ENCODE data around the gene DUSP11.
"Not testable (repeated sequence)": the region's sequence is repeated elsewhere in the genome, so short reads cannot be mapped to it uniquely, and the experiment has no call there.

DUSP11 gene

GRCh38 chr2:73779467-73780236 lies at the start of gene DUSP11:
TSS of gene DUSP11 (minus strand) at chr2:73780103. CDS start at chr2:73779974, 129 bp downstream.
- DNase-seq, result peak; percentile 98 to 99

GRCh38 chr2:73828818-73829570 lies 49.1 kb upstream of the DUSP11 start, which contains the start of gene STAMBP:
TSS of gene STAMBP (plus strand) at chr2:73828961. CDS start at chr2:73830857, 1,896 bp downstream.
- peak; percentile 89 to 92 for DNase-seq

DNA sequence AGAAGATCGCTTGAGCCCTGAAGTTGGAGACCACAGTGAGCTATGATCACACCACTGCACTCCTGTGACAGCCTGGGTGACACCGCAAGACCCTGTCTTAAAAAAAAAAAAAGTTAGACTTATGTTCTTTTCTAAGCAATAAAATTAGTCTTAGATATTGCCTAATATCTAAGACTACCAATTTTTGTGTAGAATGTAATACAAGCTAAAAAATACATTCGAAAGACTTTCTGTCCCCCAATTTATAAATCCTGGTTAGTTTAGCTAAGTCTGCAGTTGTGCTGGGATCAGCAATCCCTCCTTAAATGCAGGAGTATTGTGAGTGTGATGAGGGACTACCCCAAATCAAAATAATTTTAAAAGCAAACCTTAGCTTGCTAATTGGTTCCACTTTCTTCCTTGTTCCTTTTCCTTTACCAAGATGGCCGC lies 48.5 kb upstream of the DUSP11 start:
- no peak for DNase-seq

DNA sequence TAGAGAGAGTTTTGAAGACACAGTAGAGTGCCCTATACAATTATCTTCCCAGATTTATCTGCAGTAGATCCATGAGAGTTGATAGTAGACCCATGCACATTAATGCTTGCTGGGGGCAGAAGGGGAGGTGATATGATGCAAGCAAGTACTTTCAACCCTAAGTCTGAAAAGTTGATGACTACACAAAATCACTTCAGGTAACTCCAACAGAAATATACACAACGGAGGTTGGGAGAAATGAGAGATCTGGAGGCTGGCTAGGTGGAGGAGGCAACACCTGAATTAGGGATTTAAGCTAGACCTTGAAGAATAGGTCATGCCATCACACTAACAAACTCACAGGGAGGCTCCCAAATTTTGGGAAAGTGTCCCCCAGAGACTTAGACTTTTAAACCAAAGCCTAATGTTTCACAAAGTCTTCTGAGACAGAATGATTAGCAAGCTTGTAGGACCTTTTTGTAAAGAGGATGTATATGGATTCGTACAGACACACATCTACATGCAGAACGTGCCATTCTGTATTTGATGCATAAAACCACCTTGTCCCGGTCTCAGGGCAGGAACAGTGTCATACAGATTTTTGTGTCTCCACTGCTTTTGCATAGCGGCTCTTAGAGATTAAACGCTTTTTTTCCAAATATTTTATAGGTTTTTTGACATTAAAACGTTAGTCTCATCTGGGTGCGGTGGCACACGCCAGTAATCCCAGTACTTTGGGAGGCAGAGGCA lies 47.9 kb upstream of the DUSP11 start:
- DNase-seq, result no peak

GRCh38 chr2:73827018-73827417 lies 47.1 kb upstream of the DUSP11 start:
- DNase-seq, result no peak

DNA sequence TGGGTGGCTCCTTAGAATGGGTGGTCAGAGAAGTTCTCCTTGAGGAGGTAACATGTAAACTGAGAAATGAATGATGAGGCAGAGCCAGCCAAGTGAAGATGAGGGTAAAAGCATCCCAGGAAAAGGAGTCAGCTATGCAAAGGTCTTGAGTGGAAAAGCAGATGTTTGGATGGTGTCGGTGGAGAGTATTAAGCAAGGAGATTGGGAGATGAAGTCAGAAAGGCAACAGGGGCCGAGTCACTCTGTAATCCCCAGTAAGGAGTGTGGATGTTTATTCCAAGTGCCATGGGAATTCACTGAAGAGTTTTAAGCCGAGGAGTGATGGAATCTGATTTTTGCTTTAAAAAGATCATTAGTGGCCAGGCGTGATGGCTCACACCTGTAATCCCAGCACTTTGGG lies 45.5 kb upstream of the DUSP11 start:
- DNase-seq, result no peak

- DNase-seq, result peak in 1 of 2 donors; percentile 33
Measured at GRCh38 chr2:73823916-73824523, 44.1 kb upstream of the DUSP11 start.

DNA sequence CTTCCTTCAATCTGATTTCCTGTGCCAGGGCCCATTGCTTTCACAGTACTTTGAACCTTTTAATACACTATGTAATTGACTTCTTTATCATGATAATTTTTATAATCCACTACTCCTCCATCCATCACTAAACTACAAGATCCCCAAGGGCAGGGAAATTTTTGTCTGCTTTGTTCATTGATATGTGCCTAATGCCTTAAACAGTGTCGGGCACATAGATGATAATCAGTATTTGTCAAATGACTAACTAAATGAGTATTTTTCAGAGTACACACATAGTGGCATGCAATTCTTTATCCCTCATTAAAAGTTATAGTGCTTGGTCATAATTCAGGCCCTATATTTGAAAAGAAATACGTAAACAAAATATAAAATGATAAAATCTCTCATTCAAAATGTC lies 43.5 kb upstream of the DUSP11 start:
- no peak for DNase-seq

DNA sequence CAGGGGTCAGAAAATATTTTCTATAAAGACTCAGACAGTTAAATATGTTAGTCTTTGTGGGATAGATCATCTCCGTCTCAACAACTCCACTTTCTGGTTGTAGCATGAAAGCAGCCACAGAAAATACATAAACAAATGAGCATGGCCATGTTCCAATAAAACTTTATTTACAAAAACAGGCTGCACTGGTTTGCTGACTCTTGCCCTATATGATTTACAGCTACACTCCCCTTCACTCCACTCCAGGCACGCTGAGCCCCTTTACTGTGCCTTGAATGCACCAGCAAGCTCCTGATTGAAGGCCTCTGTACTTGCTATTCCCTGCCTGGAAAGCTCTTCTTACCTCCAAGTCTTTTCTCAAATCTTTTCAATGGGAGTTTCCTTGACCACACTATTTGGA lies 43.1 kb upstream of the DUSP11 start:
- DNase-seq, result no peak

- DNase-seq, result no peak
Measured at GRCh38 chr2:73822276-73822675, 42.4 kb upstream of the DUSP11 start.

GRCh38 chr2:73821669-73822068 lies 41.8 kb upstream of the DUSP11 start:
- no peak for DNase-seq

- peak in 1 of 2 donors; percentile 22 for DNase-seq
Measured at GRCh38 chr2:73821227-73821626, 41.3 kb upstream of the DUSP11 start.

DNA sequence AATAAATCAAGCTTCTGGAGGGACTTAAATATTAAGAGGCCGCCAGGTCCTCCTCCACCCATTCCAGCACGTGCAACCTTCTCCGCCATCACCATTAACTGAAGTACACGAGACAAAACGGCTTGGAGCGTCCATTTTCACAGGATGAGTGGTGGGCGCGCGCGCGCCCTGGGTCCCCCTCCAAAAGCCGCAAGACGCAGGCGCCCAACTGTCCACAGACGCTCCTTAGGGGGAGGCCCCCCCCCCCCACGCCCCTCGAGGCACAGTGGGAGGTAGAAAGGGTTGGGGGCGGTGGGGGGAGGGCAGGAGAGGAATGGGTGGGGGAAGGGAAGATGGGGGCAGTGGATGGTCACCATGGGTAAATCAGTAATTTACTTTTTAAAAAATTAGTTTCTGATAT lies 38.4 kb upstream of the DUSP11 start:
- no peak for DNase-seq

GRCh38 chr2:73812635-73813034 lies 32.7 kb upstream of the DUSP11 start:
- no peak for DNase-seq

GRCh38 chr2:73811878-73812277 lies 32.0 kb upstream of the DUSP11 start:
- DNase-seq, result no peak

GRCh38 chr2:73783883-73784282 lies 4.0 kb upstream of the DUSP11 start, which contains the start of gene C2orf78:
TSS of gene C2orf78 (plus strand) at chr2:73784183. CDS start at chr2:73784310, 127 bp downstream.
- DNase-seq, result not testable (repeated sequence)

DNA sequence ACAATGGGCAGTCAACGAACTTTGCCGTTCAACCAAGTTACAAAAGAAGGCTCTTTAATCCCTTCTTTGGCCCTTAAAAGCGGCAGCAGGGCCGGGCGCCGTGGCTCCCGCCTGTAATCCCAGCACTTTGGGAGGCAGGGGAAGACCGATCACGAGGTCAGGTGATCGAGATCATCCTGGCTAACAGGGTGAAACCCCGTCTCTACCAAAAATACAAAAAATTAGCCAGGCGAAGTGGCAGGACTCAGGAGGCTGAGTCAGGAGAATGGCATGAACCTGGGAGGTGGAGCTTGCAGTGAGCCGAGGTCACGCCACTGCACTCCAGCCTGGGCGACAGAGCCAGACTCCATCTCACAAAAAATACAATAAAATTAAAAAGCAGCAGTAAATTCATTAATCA lies 3.5 kb upstream of the DUSP11 start:
- not testable (repeated sequence) for DNase-seq

DNA sequence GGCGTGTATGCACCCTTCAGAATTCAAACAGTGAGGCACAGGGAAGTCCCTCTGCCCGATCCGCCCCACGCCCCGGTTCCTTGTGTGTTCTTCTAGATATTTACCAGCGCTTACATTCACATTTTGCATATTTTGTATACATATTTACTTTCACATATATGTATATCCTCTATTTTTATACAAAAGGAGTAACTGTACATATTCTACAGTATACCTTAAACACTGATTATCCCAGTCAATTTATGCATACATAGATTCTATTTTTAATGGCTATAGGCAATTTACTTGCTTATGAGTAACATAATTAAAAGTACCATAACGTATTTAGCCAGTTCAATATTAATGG lies 307 bp upstream of the DUSP11 start:
- DNase-seq, result no peak

DNA sequence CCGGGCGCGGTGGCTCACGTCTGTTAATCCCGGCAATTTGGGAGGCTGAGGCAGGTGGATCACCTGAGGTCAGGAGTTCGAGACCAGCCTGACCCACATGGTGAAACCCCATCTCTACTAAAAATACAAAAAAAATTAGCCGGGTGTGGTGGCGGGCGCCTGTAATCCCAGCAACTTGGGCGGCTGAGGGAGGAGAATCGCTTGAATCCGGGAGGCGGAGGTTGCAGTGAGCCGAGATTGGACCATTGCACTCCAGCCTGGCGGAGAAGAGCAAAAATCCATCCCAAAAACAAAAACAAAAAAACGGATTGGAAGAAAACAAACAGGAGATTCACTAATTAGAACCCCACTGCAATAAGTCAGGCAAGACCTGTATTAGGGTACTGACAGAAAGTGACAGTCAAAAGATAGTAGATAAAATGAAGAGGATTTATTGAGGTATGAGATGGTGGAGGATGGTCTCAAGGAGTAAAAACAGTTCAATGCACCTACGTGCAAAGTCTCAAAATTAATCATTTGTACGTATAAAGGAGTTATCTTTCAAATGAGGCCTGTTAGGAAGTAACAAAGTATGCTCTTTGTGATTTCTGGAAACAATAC lies 936 bp downstream of the DUSP11 start:
- not testable (repeated sequence) for DNase-seq

GRCh38 chr2:73776869-73777519 lies 2.9 kb downstream of the DUSP11 start:
- DNase-seq, result no peak

- DNase-seq, result no peak
Measured at GRCh38 chr2:73776381-73776780, 3.5 kb downstream of the DUSP11 start.

DNA sequence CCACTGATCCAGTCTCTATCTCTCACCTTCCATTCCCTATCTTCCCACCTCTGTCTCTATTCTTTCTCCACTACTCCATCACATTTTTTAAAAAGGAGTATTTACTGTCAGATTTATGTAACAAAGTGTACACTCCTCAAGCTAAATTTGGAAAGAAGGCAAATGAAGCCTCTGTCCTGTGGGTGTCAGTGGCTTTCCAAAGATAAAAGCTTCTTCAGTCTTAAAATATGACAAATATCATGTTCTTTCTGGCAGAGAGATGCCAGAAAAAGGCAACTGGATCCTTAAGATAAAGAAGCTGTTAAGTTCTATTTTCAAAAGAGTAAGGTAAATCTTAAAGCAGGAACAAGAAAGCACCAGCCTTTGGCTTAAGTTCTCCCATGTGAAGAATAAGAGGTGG lies 7.1 kb downstream of the DUSP11 start:
- DNase-seq, result no peak
